Activated CD4-positive, alpha-beta T cell treated with anti-CD3 and anti-CD28 coated beads, Interleukin-2, amount 50 U/mL, for 4 hours (primary cell): ENCODE data around the gene PLXDC1.
"Not testable (repeated sequence)": the region's sequence is repeated elsewhere in the genome, so short reads cannot be mapped to it uniquely, and the experiment has no call there.

Experiments
- DNase-seq, 2 experiments: peaks; one replicate each; pipeline ENCODE4 v3.0.0-alpha.2; 2020

PLXDC1 gene

DNA sequence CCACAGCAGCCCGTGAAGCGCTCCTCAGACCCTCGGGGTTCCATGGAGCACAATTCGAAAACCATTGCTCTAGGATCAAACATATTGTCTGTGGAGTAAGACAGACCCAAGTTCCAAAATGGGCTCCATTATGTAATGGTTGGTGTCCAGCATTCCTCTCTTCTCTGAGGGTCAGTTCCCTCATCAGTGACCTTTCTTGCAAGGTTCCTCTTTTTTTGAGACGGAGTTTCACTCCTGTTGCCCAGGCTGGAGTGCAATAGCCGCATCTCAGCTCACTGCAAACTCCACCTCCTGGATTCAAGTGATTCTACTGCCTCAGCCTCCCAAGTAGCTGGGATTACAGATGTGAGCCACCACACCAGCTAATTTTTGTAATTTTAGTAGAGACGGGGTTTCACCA, 28.4 kb downstream of the PLXDC1 start:
- DNase-seq: no peak

DNA sequence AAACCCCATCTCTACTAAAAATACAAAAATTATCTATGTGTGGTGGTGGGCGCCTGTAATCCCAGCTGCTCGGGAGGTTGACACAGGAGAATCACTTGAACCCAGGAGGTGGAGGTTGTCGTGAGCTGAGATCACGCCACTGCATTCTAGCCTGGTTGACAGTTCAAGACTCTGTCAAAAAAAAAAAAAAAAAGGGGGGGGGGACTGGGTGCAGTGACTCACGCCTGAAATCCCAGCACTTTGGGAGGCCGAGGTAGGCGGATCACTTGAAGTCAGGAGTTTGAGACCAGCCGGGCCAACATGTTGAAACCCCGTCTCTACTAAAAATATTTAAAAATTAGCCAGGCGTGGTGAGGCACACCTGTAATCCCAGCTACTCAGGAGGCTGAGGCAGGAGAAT, 29.5 kb downstream of the PLXDC1 start:
- not testable (repeated sequence) for DNase-seq

DNA sequence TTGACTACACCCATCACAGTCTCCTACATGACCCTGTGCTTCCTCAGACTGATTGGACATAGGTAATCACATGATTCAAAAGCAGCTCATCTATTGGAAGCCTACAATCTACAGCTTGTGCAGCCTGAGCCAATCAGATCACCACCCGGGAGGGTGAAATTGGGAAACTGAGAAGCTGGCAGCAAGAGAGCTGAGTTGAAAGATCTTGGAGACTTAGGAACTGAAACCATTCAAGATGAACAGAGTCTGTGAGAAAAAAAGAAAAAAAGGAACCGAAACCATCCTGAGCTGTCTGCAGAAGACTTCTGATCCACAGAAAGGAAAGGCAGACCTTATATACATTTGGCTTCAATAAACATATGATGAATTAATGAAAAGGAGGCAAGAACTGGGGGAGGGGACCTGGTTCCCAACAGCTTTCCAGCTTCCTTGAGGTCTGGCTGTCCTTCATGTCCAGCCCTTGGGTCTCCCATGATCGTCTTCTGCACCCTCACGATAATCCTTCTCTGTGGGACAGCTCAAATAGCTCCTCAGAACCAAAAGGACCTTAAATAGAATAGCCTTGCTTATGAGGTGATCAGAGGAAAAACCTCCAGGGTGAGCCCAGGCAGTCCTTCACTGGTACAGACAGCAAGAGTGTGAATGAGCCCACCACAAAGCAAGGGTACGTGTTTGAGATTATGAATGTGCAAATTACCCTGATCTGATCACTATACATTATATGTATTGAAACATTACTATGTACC, 32.6 kb downstream of the PLXDC1 start:
- no peak for DNase-seq

DNA sequence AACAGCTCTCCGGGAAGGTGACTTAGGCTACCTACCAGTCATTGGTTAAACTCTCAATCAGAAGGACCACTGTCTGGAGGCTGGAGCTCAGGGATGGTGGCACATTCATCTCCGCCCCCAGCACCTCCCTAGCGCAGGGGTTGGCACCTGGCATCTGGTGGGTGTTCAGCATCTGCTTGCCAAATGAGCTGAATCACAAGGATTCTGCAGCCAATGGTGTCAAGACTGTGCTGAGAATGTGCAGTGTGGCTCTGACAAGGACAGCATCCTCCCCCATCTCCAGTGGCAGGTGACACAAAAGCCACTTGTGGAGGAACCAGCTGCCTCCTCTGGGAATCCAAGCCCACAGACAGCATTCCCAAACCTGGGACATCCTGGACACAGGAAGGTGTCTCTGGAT, 35.2 kb downstream of the PLXDC1 start:
- DNase-seq: no peak

DNA sequence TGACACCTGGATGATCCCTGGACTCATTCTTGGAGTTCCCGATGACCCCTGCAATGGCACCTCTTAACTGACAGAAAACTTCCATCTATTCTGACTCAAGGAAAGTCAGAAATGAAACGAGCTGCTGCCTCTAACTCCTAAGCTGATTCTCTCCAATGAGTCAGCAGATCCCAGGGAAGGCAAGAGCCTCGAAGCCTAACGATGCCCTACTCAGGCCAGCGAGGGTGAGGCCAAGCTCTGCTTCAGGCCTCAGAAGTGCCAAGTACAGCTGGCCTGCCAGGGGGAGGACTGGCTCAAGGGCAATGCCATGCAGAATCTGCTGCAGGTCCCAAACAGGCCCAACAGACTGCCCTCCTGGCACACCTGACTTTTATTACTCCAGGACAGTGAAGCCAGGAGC, 36.3 kb downstream of the PLXDC1 start:
- no peak for DNase-seq

DNA sequence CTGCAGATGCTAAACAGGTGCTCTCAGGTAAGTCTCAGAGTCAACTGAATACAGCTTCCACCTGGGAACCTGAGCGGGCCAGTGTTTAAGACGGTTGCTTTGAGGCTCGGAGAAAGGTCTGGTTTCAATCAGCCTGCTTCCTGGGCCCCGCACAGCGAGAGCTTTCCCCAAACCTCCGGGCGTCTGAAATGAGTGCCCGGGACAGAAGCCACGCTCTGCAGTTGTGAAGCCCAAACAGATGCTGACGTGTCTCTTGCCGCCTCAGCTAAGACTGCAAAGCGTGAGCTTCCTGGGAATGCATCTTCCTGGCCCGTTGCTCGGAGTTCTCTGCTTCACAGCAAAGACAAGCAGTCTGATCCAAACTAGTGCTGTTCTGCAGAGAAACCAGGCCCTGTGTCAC, 36.7 kb downstream of the PLXDC1 start:
- DNase-seq: no peak

DNA sequence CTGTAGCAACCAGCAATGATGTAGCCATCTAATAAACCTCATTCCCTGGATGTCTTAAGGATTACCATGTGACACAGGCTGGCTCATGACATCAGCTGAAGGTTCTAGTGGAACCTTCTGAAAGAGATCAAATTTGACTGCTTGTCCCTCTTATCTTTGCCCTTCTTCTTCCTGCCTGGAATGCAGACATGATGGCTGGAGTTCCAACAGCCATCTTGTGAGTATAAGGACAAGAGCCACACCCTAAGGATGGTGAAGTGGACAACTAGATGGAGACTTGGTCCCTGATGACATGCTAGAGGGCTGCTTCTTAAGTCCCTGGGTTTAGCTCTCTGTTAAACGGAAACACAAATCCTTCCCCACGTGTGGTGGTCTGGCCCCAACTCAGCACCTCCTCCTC, 37.6 kb downstream of the PLXDC1 start:
- DNase-seq: no peak

DNA sequence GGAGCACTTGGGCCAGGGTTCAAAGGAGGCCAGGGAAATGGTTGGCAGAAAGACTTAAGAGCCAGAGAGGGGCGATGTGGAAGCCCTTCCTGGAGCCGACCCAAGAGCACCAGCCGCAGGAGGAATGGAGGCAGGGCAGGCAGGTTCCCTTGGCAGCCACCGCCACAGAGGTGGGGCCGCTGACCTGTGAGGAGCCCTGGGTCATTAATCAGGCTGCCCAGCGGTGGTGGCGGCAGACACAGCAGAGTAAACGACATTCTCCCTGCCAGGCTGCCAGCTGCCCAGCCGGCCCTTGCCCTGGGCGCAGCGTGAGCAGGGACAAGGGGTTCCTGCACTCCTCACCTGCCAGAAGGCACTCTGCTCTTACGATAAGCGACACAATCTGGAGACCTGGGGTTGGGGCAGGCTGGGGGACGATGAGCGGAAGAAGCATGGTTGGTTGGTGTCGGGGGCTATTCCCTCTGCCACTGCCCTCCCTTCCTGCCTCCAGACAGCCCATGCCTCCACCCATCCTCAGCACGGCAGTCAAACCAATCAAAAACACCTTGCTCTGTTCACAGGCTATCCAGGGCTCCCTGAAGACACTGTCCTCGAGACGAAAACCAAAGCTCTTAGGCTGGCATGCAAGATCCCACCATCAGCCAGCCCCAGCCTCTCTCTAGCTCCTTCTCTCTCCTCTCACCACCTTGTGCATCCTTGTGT, 40.9 kb downstream of the PLXDC1 start:
- no peak for DNase-seq

DNA sequence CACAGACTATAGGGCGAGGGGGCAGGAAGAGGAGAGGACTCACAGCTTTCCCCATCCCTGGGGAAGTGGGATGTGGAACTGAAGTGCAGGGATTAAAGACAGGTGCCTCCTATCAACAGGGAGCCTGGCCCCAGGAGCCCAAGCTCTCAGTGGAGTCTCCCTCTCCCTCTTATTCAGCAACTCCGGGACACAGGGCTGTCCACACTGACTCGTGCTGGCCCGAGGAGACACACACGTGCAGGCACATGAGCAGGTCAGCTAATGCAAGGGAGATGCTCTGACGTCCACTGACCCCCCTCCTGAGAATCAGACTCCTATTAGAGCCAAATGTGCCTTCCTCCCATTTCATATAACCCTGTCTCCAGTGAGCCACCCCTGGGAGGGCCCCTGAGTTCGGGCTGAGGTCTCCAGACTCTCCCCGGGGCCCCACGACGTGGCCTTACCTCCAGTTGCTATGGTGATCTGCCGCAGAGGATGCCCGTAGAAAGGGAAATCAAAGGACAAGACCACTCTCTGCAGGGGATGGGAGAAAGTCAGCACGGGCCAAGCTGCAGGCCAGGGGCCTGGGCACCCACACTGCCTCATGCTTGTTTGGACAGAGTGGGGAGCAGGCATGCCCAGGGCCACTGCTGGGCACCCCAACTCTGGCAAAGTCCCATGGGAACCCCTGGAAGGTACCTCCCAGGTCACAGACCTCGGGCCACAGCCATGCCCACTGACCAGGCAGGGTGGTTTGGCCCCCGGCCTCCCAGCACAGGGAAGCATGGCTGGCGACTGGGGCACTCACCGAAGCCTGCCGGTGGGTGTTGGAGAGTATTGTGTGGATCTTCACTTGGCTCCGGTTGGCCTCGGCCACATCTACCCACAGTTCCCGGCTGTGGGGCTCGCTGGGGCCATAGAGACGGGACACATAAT, 42.7 kb downstream of the PLXDC1 start:
- DNase-seq: no peak

DNA sequence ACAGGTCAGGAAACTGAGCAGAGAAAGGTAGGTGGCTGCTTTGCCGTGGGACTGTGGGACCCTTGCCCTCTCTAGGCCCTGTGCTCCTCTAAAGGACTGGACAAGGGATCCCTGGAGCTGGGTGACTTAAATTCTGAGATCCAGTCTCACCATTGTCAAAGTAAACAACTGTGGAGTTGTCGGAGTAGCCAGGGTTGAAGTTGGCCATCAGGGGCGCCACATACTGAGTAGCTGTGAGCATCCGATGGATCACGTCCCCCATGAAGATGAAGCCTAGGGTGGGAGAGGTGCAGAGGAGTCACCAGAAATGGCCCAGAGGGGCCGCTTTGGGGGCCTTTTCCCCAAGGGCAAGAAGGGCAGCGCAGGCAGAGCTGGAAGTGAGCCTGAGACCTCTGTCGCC, 43.5 kb downstream of the PLXDC1 start:
- no peak for DNase-seq

DNA sequence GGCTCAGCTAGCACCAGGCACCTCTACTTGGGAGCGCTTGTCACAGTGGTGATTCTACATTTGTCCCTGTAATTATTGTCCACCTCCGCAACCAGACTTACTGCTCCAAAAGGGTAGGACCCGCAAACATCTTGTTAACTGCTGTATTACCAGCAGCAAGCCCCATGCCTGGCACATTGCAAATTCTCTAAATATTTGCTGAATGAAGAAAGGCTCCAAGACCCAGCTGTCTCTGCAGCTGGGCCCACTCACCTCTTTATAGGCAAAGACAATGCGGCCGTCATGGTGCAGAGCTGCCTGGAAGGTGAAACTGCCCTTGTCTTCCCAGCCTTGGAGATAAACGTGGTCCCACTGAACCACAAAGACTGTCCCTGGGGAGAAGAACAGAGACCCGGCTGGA, 44.3 kb downstream of the PLXDC1 start:
- no peak for DNase-seq

DNA sequence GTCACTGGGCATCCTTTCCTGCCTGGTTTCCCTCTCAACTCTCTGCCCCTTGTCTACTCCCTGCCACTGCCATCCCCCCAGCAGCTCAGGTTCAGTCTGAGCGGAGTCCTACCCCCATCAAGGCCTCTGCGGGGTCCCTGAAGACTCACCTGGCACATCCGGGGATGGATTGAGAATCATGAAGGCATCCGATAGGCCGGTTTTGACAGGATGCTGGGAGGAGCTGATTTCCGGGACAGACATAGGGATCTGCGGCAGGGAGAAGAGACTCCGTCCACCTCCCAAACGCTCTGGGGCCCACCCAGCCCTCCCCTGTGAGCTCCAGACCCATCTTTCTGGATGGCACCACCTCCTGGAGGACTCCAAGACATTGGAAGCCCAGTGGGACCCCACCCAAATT, 45.7 kb downstream of the PLXDC1 start:
- DNase-seq: no peak

DNA sequence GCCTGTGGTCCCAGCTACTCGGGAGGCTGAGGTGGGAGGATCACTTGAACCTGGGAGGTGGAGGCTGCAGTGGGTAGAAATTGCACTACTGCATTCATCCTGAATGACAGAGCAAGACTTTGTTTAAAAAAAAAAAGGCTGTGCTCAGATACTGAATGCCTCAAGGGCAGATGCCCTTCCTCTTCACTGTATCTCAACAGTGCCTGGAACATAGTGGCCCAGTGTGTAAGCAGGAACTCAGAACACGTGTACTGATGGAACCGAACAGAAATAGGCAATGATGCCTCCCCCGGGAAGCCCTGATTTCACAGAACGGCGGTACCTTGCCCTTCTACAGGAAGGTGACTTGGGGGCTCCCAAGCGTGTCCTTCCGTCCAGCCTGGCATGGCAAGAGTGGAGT, 46.8 kb downstream of the PLXDC1 start:
- DNase-seq: no peak

DNA sequence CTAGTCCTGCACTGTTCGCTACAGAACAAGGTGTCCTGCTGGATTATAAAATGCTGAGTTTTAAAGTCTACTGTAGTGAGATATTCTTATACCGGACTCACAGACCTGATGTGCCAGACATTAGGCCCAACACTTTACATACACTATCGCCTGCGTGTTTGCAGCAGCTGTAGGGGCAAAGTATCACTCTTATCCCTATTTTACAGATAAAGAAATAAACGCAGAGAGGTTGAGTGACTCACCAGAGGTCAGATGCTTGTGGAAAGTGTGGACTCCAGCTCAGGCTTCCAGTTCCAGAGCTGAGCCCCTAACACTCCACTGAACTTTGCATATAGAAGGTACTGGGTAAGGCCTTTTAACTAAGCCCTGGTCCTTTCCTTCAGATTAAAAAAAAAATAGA, 47.4 kb downstream of the PLXDC1 start:
- no peak for DNase-seq

DNA sequence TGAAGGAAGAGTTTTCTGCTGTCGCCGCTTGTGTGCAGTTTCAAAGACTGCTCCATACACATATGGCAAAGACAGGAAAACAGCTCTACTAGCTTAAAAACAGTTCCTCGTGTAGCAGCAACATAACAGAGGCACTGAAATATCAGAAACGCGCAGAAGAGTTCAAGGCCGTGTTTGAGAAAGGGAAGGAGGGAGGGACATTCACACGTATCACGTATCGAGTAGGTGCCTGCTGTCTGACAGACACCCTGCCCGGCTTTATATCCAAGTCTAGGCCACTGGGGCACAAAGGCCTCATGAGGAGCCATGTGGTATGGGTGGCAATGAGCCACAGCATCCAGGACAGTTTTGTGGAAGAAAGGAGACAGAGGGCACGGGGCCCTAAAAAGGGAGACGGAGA, 50.3 kb downstream of the PLXDC1 start:
- DNase-seq: no peak

DNA sequence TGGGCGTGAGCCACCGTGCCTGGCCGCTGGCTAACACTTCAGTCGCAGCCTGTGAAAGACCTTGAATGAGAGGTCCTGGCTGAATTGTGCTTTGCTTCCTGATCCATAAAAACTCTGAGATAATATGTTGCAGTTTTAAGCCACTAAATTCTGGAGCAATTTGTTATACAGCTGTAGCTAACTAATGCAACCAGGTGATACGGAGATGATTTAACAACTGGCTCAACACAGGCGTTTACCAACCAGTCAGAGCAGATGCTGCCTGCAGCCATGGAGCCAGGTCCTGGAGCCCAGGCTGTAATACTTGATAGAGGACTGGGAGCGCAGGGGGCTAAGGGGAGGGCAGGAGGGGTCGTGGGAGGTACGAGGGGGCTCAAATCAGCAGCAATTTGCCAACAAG, 50.9 kb downstream of the PLXDC1 start:
- no peak for DNase-seq

DNA sequence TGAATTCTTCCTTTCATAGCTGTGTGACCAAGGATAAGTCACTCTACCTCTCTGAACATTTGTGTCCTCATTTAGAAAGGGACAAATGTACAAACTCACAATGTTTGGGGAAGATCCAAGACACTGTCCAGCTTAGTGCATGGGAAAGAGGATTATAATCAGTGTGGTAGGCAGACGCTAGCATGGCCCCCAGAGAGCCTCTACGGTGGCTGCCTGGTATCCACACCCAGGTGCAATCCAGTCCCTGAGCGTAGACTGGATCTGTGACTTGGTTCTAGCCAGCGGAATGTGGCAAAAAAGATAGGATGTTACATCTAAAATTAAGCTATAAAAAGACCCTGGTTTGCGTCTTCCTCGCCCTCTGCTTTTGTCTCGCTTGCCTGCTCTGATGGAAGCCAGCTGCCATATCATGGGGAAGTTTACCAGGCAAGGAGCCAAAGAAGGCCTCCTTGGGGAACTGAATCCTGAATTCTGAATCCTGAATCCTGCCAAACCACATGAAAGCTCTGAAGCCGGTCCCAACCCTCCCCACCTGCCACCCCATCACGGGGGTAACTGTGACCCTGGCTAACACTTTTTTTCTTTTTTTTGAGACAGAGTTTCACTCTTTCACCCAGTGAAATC, 51.7 kb downstream of the PLXDC1 start:
- no peak for DNase-seq

DNA sequence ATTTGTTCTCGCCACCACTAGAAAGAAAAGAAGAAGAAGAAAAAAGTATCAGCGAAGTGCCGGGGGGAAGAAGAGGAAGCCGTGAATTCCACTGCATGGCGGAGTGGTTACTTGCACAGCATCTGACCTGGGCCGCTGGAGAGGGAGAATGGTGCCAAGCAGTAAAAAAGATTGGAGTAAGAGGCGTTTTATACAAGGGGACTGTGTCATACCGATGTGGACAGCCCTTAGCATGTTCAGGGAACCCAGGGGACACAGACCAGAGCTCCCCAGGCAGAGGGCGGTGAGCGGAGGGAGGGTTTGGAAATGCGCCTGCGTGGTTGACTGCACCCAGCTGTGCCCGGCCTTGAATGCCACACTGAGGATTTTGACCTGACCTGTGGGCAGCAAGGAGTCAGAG, 52.8 kb downstream of the PLXDC1 start:
- DNase-seq: no peak

DNA sequence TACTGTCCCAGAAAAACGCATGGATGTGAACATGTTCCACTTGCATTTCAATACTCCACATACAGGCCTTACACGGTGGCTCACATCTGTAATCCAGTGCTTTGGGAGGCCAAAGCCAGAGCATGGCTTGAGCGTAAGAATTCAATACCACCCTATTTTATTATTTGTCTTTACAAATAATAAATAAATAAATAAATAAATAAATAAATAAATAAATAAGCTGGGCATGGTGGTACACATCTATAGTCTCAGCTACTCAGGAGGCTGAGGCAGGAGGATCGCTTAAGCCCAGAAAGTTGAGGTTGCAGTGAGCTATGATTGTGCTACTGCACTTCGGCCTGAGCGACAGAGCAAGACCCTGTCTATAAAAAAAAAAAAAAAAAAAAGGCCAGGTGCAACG, 53.9 kb downstream of the PLXDC1 start:
- no peak for DNase-seq

DNA sequence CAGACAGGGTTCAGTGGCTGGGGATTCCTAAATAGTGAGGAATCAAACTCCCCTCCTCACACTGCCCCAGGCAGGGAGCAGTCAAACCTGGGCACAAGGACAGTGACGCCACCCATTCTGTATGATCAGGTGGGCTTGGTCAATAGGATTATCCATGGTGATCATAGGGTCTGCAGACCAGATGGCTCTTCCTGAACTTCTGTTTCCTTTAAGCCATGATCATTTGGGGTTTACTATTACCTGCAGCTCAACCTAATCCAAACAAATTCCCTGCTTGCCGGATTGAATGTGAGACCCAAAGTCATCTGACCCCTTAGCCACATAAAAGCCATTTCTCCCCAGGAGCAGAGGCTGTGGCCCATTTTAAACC, 54.3 kb downstream of the PLXDC1 start:
- no peak for DNase-seq

DNA sequence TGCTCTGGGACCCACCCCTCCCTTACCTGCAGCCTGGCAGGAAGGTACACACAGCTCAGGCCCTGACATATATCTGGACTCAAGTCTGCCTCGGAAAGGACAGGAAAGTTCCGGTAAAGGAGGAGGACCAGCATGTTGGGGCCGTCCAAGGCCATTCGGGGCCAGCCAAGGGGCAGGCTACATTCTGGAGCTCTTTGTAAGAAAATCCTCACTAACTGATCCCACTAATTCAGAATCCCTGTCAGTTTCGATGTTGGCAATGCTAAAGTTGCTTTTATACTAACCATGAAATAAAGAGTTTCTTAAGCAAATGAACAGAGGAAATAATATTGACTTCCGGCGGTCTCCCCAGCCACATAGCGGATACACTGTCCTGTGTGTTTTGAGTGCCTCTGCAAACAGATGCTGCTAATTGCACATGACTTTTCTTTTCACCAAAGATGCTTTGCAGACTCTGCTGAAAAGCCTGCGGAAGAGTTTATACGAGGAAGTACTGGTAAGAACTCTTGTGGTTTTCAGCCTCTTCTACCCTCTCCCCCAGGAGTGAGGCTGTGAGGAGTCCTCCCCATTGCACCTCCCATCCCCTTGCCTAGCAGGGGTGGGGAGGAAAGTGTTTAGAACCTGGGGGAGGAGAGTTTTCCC, 54.8 kb downstream of the PLXDC1 start:
- no peak for DNase-seq

DNA sequence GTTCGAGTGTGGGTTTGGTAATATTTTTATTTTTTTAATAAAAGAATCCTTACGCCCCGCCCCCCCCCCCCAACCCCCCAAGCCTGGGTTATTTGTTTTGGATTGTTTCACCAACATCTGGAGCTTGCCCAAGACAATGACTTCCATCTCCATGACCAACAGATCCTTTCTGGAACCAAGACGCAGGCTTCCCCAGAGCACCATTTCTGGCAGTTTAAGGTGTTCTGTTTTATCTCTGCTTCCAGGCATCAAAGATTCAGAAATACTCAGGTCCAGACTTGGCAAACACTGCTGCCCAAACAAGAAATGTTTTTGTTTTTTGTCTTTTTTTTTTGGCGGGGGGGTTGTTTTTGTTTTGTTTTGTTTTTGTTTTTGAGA, 56.1 kb downstream of the PLXDC1 start:
- no peak for DNase-seq
